ENCODE results near the gene TUBB1.

TUBB1 gene

GRCh38 chr20:59064214-59064722, 45.0 kb downstream of the TUBB1 start (continued):
- no peak for TF ChIP-seq CTCF (tag by site-specific recombination; IDR thresholded peaks at IDR 0.05)
- TF ChIP-seq ZNF791 (tag by site-specific recombination; IDR thresholded peaks at IDR 0.05) = no peak
- TF ChIP-seq HIC1 (tag by site-specific recombination; IDR thresholded peaks at IDR 0.05) = no peak
- no peak for TF ChIP-seq ZNF843 (tag by site-specific recombination; IDR thresholded peaks at IDR 0.05)
- no peak for TF ChIP-seq ZNF621 (tag by site-specific recombination; IDR thresholded peaks at IDR 0.05)
- TF ChIP-seq ZNF623 (tag by site-specific recombination; IDR thresholded peaks at IDR 0.05) = no peak
- TF ChIP-seq HOXC10 (CRISPR knock-in tag; IDR thresholded peaks at IDR 0.05) = no peak
- peak; percentile 84 for TF ChIP-seq WT1 (tag by site-specific recombination; IDR thresholded peaks at IDR 0.05)
- no peak for TF ChIP-seq ZNF518A (tag by site-specific recombination; conservative IDR thresholded peaks at IDR 0.05; ENCODE audit: low read depth)
- TF ChIP-seq ZBTB49 (tag by site-specific recombination; IDR thresholded peaks at IDR 0.05; ENCODE audit: low read depth) = no peak
- no peak for TF ChIP-seq MZF1 (tag by site-specific recombination; IDR thresholded peaks at IDR 0.05; ENCODE audit: borderline replicate concordance)
- no peak for TF ChIP-seq YY2 (tag by site-specific recombination; IDR thresholded peaks at IDR 0.05)
- TF ChIP-seq ZNF366 (tag by site-specific recombination; conservative IDR thresholded peaks at IDR 0.05) = peak; percentile 67
- no peak for TF ChIP-seq ZNF24 (tag by site-specific recombination; IDR thresholded peaks at IDR 0.05)
- no peak for TF ChIP-seq ZNF132 (tag by site-specific recombination; IDR thresholded peaks at IDR 0.05; ENCODE audit: borderline replicate concordance)
- no peak for TF ChIP-seq ZBTB8A (tag by site-specific recombination; IDR thresholded peaks at IDR 0.05)
- no peak for TF ChIP-seq ZBTB7A (tag by site-specific recombination; IDR thresholded peaks at IDR 0.05; ENCODE audit: low read depth)
- TF ChIP-seq ZSCAN30 (tag by site-specific recombination; IDR thresholded peaks at IDR 0.05) = no peak
- no peak for TF ChIP-seq ZNF354C (tag by site-specific recombination; IDR thresholded peaks at IDR 0.05; ENCODE audit: borderline replicate concordance, low read depth)
- TF ChIP-seq KLF8 (tag by site-specific recombination; IDR thresholded peaks at IDR 0.05) = peak; percentile 15; the same call in 1 of the 2 replicates
- TF ChIP-seq ZNF776 (tag by site-specific recombination; IDR thresholded peaks at IDR 0.05; ENCODE audit: borderline replicate concordance) = no peak
- TF ChIP-seq ZNF521 (tag by site-specific recombination; IDR thresholded peaks at IDR 0.05) = no peak
- no peak for TF ChIP-seq ZNF626 (tag by site-specific recombination; IDR thresholded peaks at IDR 0.05)
- TF ChIP-seq ZSCAN18 (tag by site-specific recombination; IDR thresholded peaks at IDR 0.05) = no peak
- no peak for TF ChIP-seq ZXDB (tag by site-specific recombination; IDR thresholded peaks at IDR 0.05)
- TF ChIP-seq OVOL3 (tag by site-specific recombination; IDR thresholded peaks at IDR 0.05) = no peak
- no peak for TF ChIP-seq ZSCAN23 (tag by site-specific recombination; IDR thresholded peaks at IDR 0.05)
